ENCODE results near the gene PPARD.

GRCh38 chr6:35474942-35475570, 132.7 kb downstream of the PPARD start:
- TF ChIP-seq, protein P1, sequence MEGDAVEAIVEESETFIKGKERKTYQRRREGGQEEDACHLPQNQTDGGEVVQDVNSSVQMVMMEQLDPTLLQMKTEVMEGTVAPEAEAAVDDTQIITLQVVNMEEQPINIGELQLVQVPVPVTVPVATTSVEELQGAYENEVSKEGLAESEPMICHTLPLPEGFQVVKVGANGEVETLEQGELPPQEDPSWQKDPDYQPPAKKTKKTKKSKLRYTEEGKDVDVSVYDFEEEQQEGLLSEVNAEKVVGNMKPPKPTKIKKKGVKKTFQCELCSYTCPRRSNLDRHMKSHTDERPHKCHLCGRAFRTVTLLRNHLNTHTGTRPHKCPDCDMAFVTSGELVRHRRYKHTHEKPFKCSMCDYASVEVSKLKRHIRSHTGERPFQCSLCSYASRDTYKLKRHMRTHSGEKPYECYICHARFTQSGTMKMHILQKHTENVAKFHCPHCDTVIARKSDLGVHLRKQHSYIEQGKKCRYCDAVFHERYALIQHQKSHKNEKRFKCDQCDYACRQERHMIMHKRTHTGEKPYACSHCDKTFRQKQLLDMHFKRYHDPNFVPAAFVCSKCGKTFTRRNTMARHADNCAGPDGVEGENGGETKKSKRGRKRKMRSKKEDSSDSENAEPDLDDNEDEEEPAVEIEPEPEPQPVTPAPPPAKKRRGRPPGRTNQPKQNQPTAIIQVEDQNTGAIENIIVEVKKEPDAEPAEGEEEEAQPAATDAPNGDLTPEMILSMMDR (conservative IDR thresholded peaks at IDR 0.05; ENCODE audit: low read depth, low read length) = no peak
- TF ChIP-seq EZH2 (IDR thresholded peaks at IDR 0.05; ENCODE audit: borderline replicate concordance, low read depth, low read length, poor library complexity, severe bottlenecking) = no peak

All from A673 (cell line).